A549 (cell line): ENCODE data around the gene NCBP3. TPM values are rescaled to one million over a fixed set of nuclear protein-coding genes. Genes with fewer than 3 reads are reported as not detected.

Source experiments
- ATAC-seq, 2 experiments: fragments of 200-7000 bp in 1 of 2; fragments of >200 bp in 1 of 2; cut with Nextera tagmentation in 1 of 2; cut with Tn5 transposase in 1 of 2; 3 replicates each; pipeline versions ENCODE4 v1.8.0 to v1.9.1; 2018 to 2020; ENCODE audit warnings: mild to moderate bottlenecking in 1 of 2, moderate library complexity in 1 of 2
- CTCF ChIA-PET: fragments of 300-600 bp; sonication (Branson Sonifier 250); formaldehyde crosslinking; extraction: SDS; loops from one replicate; lab custom pipeline; 2021; ENCODE audit warnings: antibody characterized with exemption, inconsistent platforms; lab: Yijun Ruan, JAX
- POLR2A ChIA-PET: fragments of 350-600 bp; formaldehyde crosslinking; extraction: SDS; loops from one replicate; lab custom pipeline; 2021; ENCODE audit warnings: antibody characterized with exemption, inconsistent platforms; lab: Yijun Ruan, JAX
- DNase-seq, 2 experiments: peaks; one replicate each; pipeline versions ENCODE4 v3.0.0 to v3.0.0-alpha.2; 2011 to 2016; ENCODE audit warnings: low read depth in 1 of 2, low spot score in 1 of 2
- FAIRE-seq: peaks from 2 replicates; lab custom pipeline; 2011; peaks lifted over from hg19 to GRCh38; lab: Jason Lieb, UNC
- H3K27ac ChIP-seq, 2 experiments: fragments of >200 bp; sonication (Bioruptor Twin); formaldehyde crosslinking; 3 replicates each; pipeline ENCODE4 v1.5.1; 2016 to 2017
- H3K4me1 ChIP-seq: fragments of >200 bp; sonication (Bioruptor Twin); formaldehyde crosslinking; 3 replicates; pipeline ENCODE4 v1.6.1; 2016
- H3K4me2 ChIP-seq: fragments of >200 bp; sonication (Bioruptor Twin); formaldehyde crosslinking; 3 replicates; pipeline ENCODE4 v1.6.1; 2016
- H3K4me3 ChIP-seq: fragments of >200 bp; sonication (Bioruptor Twin); formaldehyde crosslinking; 3 replicates; pipeline ENCODE4 v1.5.1; 2016
- H3K9me3 ChIP-seq: fragments of >200 bp; sonication (Bioruptor Twin); formaldehyde crosslinking; 3 replicates; pipeline ENCODE4 v1.6.1; 2016
- ATOH8 ChIP-seq: fragments of 250-450 bp; sonication (Bioruptor Pico); IDR thresholded peaks from 2 replicates; pipeline ENCODE4 v1.5.0; 2020; ENCODE audit warnings: low read depth, mild to moderate bottlenecking, moderate library complexity
- BHLHE40 ChIP-seq: IDR thresholded peaks from 2 replicates; pipeline ENCODE4 v1.6.1; 2012; ENCODE audit warnings: low read depth, low read length, inconsistent platforms
- CBX2 ChIP-seq: fragments of 200-600 bp; sonication (generic); IDR thresholded peaks from 2 replicates; pipeline ENCODE4 v1.6.1; 2016; ENCODE audit warnings: low read depth, mild to moderate bottlenecking, borderline replicate concordance
- CBX8 ChIP-seq: fragments of 200-600 bp; sonication (generic); IDR thresholded peaks from 2 replicates; pipeline ENCODE4 v1.6.1; 2016
- CEBPB ChIP-seq, 2 experiments: fragments of >200 bp in 1 of 2; sonication (Bioruptor Twin) in 1 of 2; formaldehyde crosslinking in 1 of 2; IDR thresholded peaks; 2 replicates each; pipeline ENCODE4 v1.6.1; 2012 to 2016
- CHD4 ChIP-seq: fragments of 200-600 bp; sonication (generic); IDR thresholded peaks from 2 replicates; pipeline ENCODE4 v1.6.1; 2016; ENCODE audit warnings: antibody characterized with exemption, mild to moderate bottlenecking, borderline replicate concordance
- CTCF ChIP-seq: fragments of >200 bp; sonication (Bioruptor Twin); formaldehyde crosslinking; IDR thresholded peaks from 3 replicates; pipeline ENCODE4 v1.5.1; 2016
- E2F6 ChIP-seq: IDR thresholded peaks from 2 replicates; pipeline ENCODE4 v1.6.1; 2012; ENCODE audit warnings: low read depth, borderline replicate concordance
- EHMT2 ChIP-seq: fragments of 200-600 bp; sonication (generic); IDR thresholded peaks from 2 replicates; pipeline ENCODE4 v1.6.1; 2016; ENCODE audit warnings: antibody characterized with exemption, low read depth, mild to moderate bottlenecking, moderate library complexity
- ESRRA ChIP-seq: fragments of 150-350 bp; IDR thresholded peaks from 2 replicates; pipeline ENCODE4 v1.6.1; 2014; ENCODE audit warnings: mild to moderate bottlenecking, low read length, borderline replicate concordance
- FOSL2 ChIP-seq, 2 experiments: fragments of 450-650 bp in 1 of 2; fragments of >200 bp in 1 of 2; sonication (Bioruptor Twin) in 1 of 2; formaldehyde crosslinking; IDR thresholded peaks; 2 replicates each; pipeline versions ENCODE4 v1.5.0 to v1.6.1; 2016 to 2020; ENCODE audit warnings: mild to moderate bottlenecking in 1 of 2, moderate library complexity in 1 of 2
- FOXS1 ChIP-seq: fragments of 250-450 bp; sonication (Bioruptor Pico); IDR thresholded peaks from 2 replicates; pipeline ENCODE4 v1.5.0; 2020; ENCODE audit warnings: mild to moderate bottlenecking, moderate library complexity
- HDAC2 ChIP-seq: fragments of 200-600 bp; sonication (generic); IDR thresholded peaks from 2 replicates; pipeline ENCODE4 v1.6.1; 2016
- HEYL ChIP-seq: fragments of 250-450 bp; sonication (Bioruptor Pico); IDR thresholded peaks from 2 replicates; pipeline ENCODE4 v1.8.0; 2021; ENCODE audit warnings: mild to moderate bottlenecking, moderate library complexity
- HOXA7 ChIP-seq: fragments of 250-450 bp; sonication (Bioruptor Pico); IDR thresholded peaks from 2 replicates; pipeline ENCODE4 v1.5.0; 2020; ENCODE audit warnings: mild to moderate bottlenecking, moderate library complexity
- HOXB13 ChIP-seq: fragments of 250-450 bp; sonication (Bioruptor Pico); IDR thresholded peaks from 2 replicates; pipeline ENCODE4 v1.5.0; 2020; ENCODE audit warnings: low read depth, mild to moderate bottlenecking, moderate library complexity
- MAFK ChIP-seq: fragments of 450-650 bp; IDR thresholded peaks from 2 replicates; pipeline ENCODE4 v1.6.1; 2014; ENCODE audit not compliant: partially characterized antibody
- MAX ChIP-seq: IDR thresholded peaks from 2 replicates; pipeline ENCODE4 v1.6.1; 2012
- NFE2L2 ChIP-seq: fragments of 150-350 bp; conservative IDR thresholded peaks from 2 replicates; pipeline ENCODE4 v1.6.1; 2014; ENCODE audit warnings: low read length
- NPAS2 ChIP-seq: fragments of 250-450 bp; sonication (Bioruptor Pico); IDR thresholded peaks from 2 replicates; pipeline ENCODE4 v1.8.0; 2022; ENCODE audit warnings: mild to moderate bottlenecking, moderate library complexity, borderline replicate concordance
- PHF8 ChIP-seq: fragments of 200-600 bp; sonication (generic); IDR thresholded peaks from 2 replicates; pipeline ENCODE4 v1.6.1; 2016; ENCODE audit warnings: low read depth, mild to moderate bottlenecking, antibody characterized with exemption, moderate library complexity, borderline replicate concordance
- REST ChIP-seq: fragments of 200-600 bp; sonication (generic); IDR thresholded peaks from 2 replicates; pipeline ENCODE4 v1.6.1; 2016; ENCODE audit warnings: antibody characterized with exemption, mild to moderate bottlenecking, moderate library complexity
- SREBF2 ChIP-seq: fragments of 450-650 bp; IDR thresholded peaks from 2 replicates; pipeline ENCODE4 v1.6.1; 2014; ENCODE audit warnings: mild to moderate bottlenecking, moderate library complexity
- USF2 ChIP-seq: fragments of 450-650 bp; IDR thresholded peaks from 2 replicates; pipeline ENCODE4 v1.6.1; 2014; ENCODE audit warnings: antibody characterized with exemption
- ZC3H11A ChIP-seq: fragments of 450-650 bp; IDR thresholded peaks from 2 replicates; pipeline ENCODE4 v1.6.1; 2014; ENCODE audit warnings: antibody characterized with exemption, mild to moderate bottlenecking
- ZSCAN20 ChIP-seq: fragments of 250-450 bp; sonication (Bioruptor Pico); IDR thresholded peaks from 2 replicates; pipeline ENCODE4 v1.8.0; 2022; ENCODE audit warnings: mild to moderate bottlenecking, moderate library complexity
- WGBS: methylation state at CpG from one replicate; pipeline ENCODE4 v1.1.6; 2017; ENCODE audit errors: missing lambda C conversion rate; 5-methylcytosine and 5-hydroxymethylcytosine counted together
- polyA plus RNA-seq, 4 experiments: library from polyadenylated mRNA; depleted of rRNA in 3 of 4; stranded (reverse); fragments of >200 nt; fragmentation: RNase III in 1 of 4; extraction: RNeasy Plus Mini Kit Qiagen cat#74134 plus additional on column Dnase treatment in 1 of 4; gene quantifications; 2 replicates in 3 of 4; 3 replicates in 1 of 4; pipeline ENCODE4 v1.2.3, GENCODE V29; 2011 to 2017

NCBP3 gene
- polyA plus RNA-seq, 2 of the 4 experiments (the other 2 are of a cell fraction) = 32.7 to 36.6 TPM

- ATAC-seq = no peak
- no peaks in the 10 kb centered on the region for H3K9me3 ChIP-seq
- TF ChIP-seq HDAC2 (no peak), ZSCAN20 (CRISPR knock-in tag) (no peak), CEBPB (IDR thresholded peaks at IDR 0.05) (no peak), HOXA7 (CRISPR knock-in tag) (no peak), FOSL2 (IDR thresholded peaks at IDR 0.05) (no peak), FOSL2 (CRISPR knock-in tag; IDR thresholded peaks at IDR 0.05) (no peak), CHD4 (no peak), E2F6 (no peak), SREBF2 (no peak), EHMT2 (no peak), NFE2L2 (no peak), REST (no peak), ZC3H11A (no peak), PHF8 (no peak)
- TF ChIP-seq, all 56 proteins: peak for 0
- CTCF ChIA-PET = interaction anchor here (1.0 to 16.6 kb wide), 8 partner anchors 11 to 263 kb away, joined by 3 to 303 read pairs (median 4); partner anchors contain the start of genes ITGAE and NCBP3
- WGBS = 95% methylated on average over 10 of the region's 10 CpGs
- Histone ChIP-seq H3K4me1 (0 out of 3 replicates have a peak, but pooled peaks cover 4% of the 10 kb centered on the region), H3K4me3 (no peak overlapping the region), H3K4me2 (no peak overlapping the region), H3K27ac (no peak overlapping the region)
- no peak for DNase-seq
- no peak for FAIRE-seq
- POLR2A ChIA-PET = no interaction called here
These were observed 33.8 kb downstream of the NCBP3 start for GRCh38 chr17:3812284-3812683.

GRCh38 chr17:3810019-3810418, 36.0 kb downstream of the NCBP3 start:
- WGBS = 93% methylated on average over 4 of the region's 4 CpGs
- ATAC-seq = no peak
- Histone ChIP-seq H3K9me3 (no peaks in the 10 kb centered on the region), H3K4me1 (0 out of 3 replicates have a peak, but pooled peaks cover 4% of the 10 kb centered on the region), H3K4me2 (no peak overlapping the region), H3K4me3 (no peak overlapping the region), H3K27ac (no peak overlapping the region)
- peak; percentile 91 for FAIRE-seq
- ChIA-PET CTCF (interaction anchor here (1.4 to 16.6 kb wide), 5 partner anchors 17 to 74 kb away, joined by 3 to 303 read pairs (median 49); partner anchors contain the start of gene NCBP3), POLR2A (no interaction called here)
- TF ChIP-seq FOXS1 (CRISPR knock-in tag) (no peak), CBX2 (no peak), CBX8 (no peak), ESRRA (no peak), NPAS2 (CRISPR knock-in tag) (no peak), HOXA7 (CRISPR knock-in tag) (no peak), HEYL (no peak), EHMT2 (no peak), E2F6 (no peak), MAFK (no peak), ZSCAN20 (CRISPR knock-in tag) (no peak), CTCF (no peak), HOXB13 (CRISPR knock-in tag) (no peak), CEBPB (IDR thresholded peaks at IDR 0.05) (no peak), FOSL2 (IDR thresholded peaks at IDR 0.05) (no peak), FOSL2 (CRISPR knock-in tag; IDR thresholded peaks at IDR 0.05) (no peak), MAX (no peak), BHLHE40 (no peak), ATOH8 (CRISPR knock-in tag) (no peak), USF2 (no peak)
- no peak for DNase-seq
